HepG2 (cell line): Measurements from ENCODE around the gene SRD5A1. TPM values are rescaled to one million over a fixed set of nuclear protein-coding genes. Genes with fewer than 3 reads are reported as not detected.
A peak's percentile ranks its signal among the peaks of the same experiment; 100 is the strongest.

Experiments used
- ATF7-NPFF ChIP-seq: sonication (generic); formaldehyde crosslinking; IDR thresholded peaks from 2 replicates; pipeline ENCODE4 v1.8.1; 2023; ENCODE audit warnings: mild to moderate bottlenecking, low read depth, missing genetic modification reagents, moderate library complexity
- CHD2 ChIP-seq: IDR thresholded peaks from 2 replicates; pipeline ENCODE4 v1.6.1; 2011; ENCODE audit warnings: low read depth, low read length, improper control_type of control experiment
- DDIT3 ChIP-seq: sonication (generic); formaldehyde crosslinking; IDR thresholded peaks from 2 replicates; pipeline ENCODE4 v1.4.0; 2020; ENCODE audit warnings: mild to moderate bottlenecking, missing genetic modification reagents
- GRHL1 ChIP-seq: sonication (generic); formaldehyde crosslinking; conservative IDR thresholded peaks from 2 replicates; pipeline ENCODE4 v1.8.0; 2022; ENCODE audit warnings: missing genetic modification reagents
- HMG20B ChIP-seq: conservative IDR thresholded peaks from 2 replicates; pipeline ENCODE4 v1.6.1; 2016; ENCODE audit warnings: missing genetic modification reagents, missing compliant biosample characterization
- MLLT10 ChIP-seq: sonication (generic); formaldehyde crosslinking; IDR thresholded peaks from 2 replicates; pipeline ENCODE4 v1.4.0; 2020; ENCODE audit warnings: missing genetic modification reagents
- MTF1 ChIP-seq: sonication (generic); formaldehyde crosslinking; IDR thresholded peaks from 2 replicates; pipeline ENCODE4 v1.5.0; 2020; ENCODE audit warnings: missing genetic modification reagents
- NCOA5 ChIP-seq: sonication (generic); formaldehyde crosslinking; IDR thresholded peaks from 2 replicates; pipeline ENCODE4 v1.4.0; 2020; ENCODE audit warnings: missing genetic modification reagents
- PRDM10 ChIP-seq: sonication (generic); formaldehyde crosslinking; IDR thresholded peaks from 2 replicates; pipeline ENCODE4 v1.4.0; 2020; ENCODE audit warnings: low read depth, missing genetic modification reagents
- RFXANK ChIP-seq: IDR thresholded peaks from 2 replicates; pipeline ENCODE4 v1.6.1; 2016
- RFXAP ChIP-seq: sonication (generic); formaldehyde crosslinking; IDR thresholded peaks from 2 replicates; pipeline ENCODE4 v1.4.0; 2020; ENCODE audit warnings: missing genetic modification reagents, borderline replicate concordance
- RNF2 ChIP-seq: fragments of 450-650 bp; conservative IDR thresholded peaks from 2 replicates; pipeline ENCODE4 v1.6.1; 2016; ENCODE audit warnings: low read depth
- SNAI1 ChIP-seq: sonication (generic); formaldehyde crosslinking; IDR thresholded peaks from 2 replicates; pipeline ENCODE4 v1.5.0; 2020; ENCODE audit warnings: mild to moderate bottlenecking, missing genetic modification reagents, borderline replicate concordance
- TSC22D2 ChIP-seq: sonication (generic); formaldehyde crosslinking; IDR thresholded peaks from 2 replicates; pipeline ENCODE4 v1.5.1; 2020; ENCODE audit warnings: missing genetic modification reagents, mild to moderate bottlenecking, borderline replicate concordance
- ZBTB43 ChIP-seq: sonication (generic); formaldehyde crosslinking; conservative IDR thresholded peaks from 2 replicates; pipeline ENCODE4 v1.4.0; 2020; ENCODE audit warnings: missing genetic modification reagents
- ZNF143 ChIP-seq: sonication (generic); formaldehyde crosslinking; IDR thresholded peaks from 2 replicates; pipeline ENCODE4 v1.4.0; 2020; ENCODE audit warnings: missing genetic modification reagents
- ZNF275 ChIP-seq: sonication (generic); formaldehyde crosslinking; IDR thresholded peaks from 2 replicates; pipeline ENCODE4 v1.8.0; 2022; ENCODE audit warnings: missing genetic modification reagents, mild to moderate bottlenecking, inconsistent platforms, borderline replicate concordance
- ZNF644 ChIP-seq: IDR thresholded peaks from 2 replicates; pipeline ENCODE4 v1.6.1; 2016; ENCODE audit warnings: low read depth
- ZNF782 ChIP-seq: sonication (generic); formaldehyde crosslinking; IDR thresholded peaks from 2 replicates; pipeline ENCODE4 v1.4.0; 2020; ENCODE audit warnings: missing genetic modification reagents, mild to moderate bottlenecking, borderline replicate concordance
- polyA plus RNA-seq, 8 experiments: library from polyadenylated mRNA; depleted of rRNA in 3 of 8; stranded (reverse) in 7 of 8; unstranded in 1 of 8; fragments of >200 nt; fragmentation: Illumina TruSeq in 4 of 8; extraction: Trizol in 4 of 8; gene quantifications; 2 replicates each; pipeline versions ENCODE4 v1.2.1 to v1.2.3, GENCODE V29; 2011 to 2016; ENCODE audit warnings: low read depth in 4 of 8, missing spikeins in 1 of 8, mixed read lengths in 1 of 8; ENCODE audit not compliant: insufficient read depth in 1 of 8
- total RNA-seq, 5 experiments: library from RNA; depleted of rRNA; stranded (reverse); fragments of >200 nt; fragmentation: Illumina TruSeq; extraction: Trizol; gene quantifications; 2 replicates each; pipeline ENCODE4 v1.2.3, GENCODE V29; 2016; ENCODE audit warnings: low read depth in 1 of 5

The SRD5A1 gene
- total and polyA plus RNA-seq, 2 of the 13 experiments (the other 11 are each of a cell fraction or from before 2014, with no cell fraction given), result 6.1 to 9.9 TPM

GRCh38 chr5:6712577-6713273 lies 79.5 kb downstream of the SRD5A1 start (continued):
- TF ChIP-seq PRDM10 (no peak), NCOA5 (no peak), ZNF275 (CRISPR knock-in tag) (0 out of 2 replicates have a peak, but pooled peaks have one; percentile 34), HMG20B (CRISPR knock-in tag) (no peak), ATF7-NPFF (CRISPR knock-in tag) (peak; percentile 42), GRHL1 (CRISPR knock-in tag) (no peak), MLLT10 (no peak), SNAI1 (CRISPR knock-in tag) (no peak), CHD2 (no peak; the same call in 1 of the 2 replicates), TSC22D2 (CRISPR knock-in tag) (no peak), ZNF644 (CRISPR knock-in tag) (no peak), RFXANK (CRISPR knock-in tag) (no peak), MTF1 (no peak; the same call in 1 of the 2 replicates), RFXAP (peak; percentile 74; the same call in 1 of the 2 replicates), RNF2 (peak; percentile 86), ZBTB43 (CRISPR knock-in tag) (no peak), DDIT3 (CRISPR knock-in tag) (no peak), ZNF143 (no peak), ZNF782 (CRISPR knock-in tag) (peak; percentile 28; the same call in 1 of the 2 replicates)
